ENCODE results near the gene GPBP1.
A peak's percentile ranks its signal among the peaks of the same experiment; 100 is the strongest.
"Not testable (repeated sequence)": the region's sequence is repeated elsewhere in the genome, so short reads cannot be mapped to it uniquely, and the experiment has no call there.

GPBP1 gene

DNA sequence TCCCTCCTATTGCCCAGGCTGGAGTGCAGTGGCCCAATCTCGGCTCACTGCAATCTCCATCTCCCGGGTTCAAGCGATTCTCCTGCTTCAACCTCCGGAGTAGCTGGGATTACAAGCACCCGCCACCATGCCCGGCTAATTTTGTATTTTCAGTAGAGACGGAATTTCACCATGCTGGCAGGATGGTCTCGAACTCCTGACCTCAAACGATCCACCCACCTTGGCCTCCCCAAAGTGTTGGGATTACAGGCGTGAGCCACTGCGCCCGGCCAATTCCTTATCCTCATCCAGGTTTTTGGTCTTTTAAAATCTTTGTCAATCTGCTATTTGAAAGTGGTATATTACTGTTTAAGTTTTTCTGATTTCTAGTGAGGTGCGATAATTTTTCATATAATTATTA, 3.7 kb upstream of the GPBP1 start:
- H3K9me3 ChIP-seq (ENCODE audit: low read length); H3K4me1 ChIP-seq (ENCODE audit: insufficient read depth, low read length); H3K36me3 ChIP-seq (ENCODE audit: insufficient read depth, low read length); H3K4me3 ChIP-seq (ENCODE audit: low read length); H2AFZ ChIP-seq (ENCODE audit: low read depth, low read length); H3K27me3 ChIP-seq (ENCODE audit: insufficient read depth, low read length): not testable (repeated sequence)

DNA sequence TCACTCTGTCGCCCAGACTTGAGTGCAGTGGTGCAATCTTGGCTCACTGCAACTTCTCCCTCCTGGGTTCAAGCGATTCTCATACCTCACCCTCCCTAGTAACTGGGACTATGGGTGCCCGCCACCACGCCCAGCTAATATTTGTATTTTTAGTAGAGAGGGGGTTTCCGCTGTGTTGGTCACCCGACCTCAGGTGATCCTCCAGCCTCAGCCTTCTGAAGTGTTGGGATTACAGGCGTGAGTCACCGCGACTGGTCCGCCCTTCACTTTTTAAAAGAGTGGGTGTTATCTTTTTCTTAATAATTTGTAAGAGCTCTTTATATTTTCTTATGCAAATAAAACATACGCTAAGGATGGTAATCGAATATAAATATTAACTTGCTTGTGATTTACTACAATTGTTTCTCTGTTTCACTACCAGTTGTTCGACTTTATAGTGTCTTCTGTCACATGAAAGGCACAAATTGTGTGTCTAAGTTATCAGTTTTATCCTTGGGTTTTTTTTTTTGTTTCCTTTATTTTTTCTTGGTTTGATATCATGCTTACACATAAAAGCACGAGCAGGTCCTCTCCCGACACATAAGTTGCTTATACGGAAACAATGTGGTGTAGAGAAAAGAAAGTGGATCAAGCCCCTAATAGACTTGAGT, 1.9 kb upstream of the GPBP1 start:
- Histone ChIP-seq H3K4me3 (ENCODE audit: low read length) (peak overlapping the region; percentile 62), H3K36me3 (ENCODE audit: insufficient read depth, low read length) (peaks cover under 1% of the 10 kb centered on the region), H3K27me3 (ENCODE audit: insufficient read depth, low read length) (no peaks in the 10 kb centered on the region), H3K4me1 (ENCODE audit: insufficient read depth, low read length) (peaks cover 6% of the 10 kb centered on the region), H2AFZ (ENCODE audit: low read depth, low read length) (peak overlapping the region; percentile 74), H3K9me3 (ENCODE audit: low read length) (no peaks in the 10 kb centered on the region)

- peaks cover 8% of the 10 kb centered on the region for H3K4me1 ChIP-seq (ENCODE audit: insufficient read depth, low read length)
- H3K36me3 ChIP-seq (ENCODE audit: insufficient read depth, low read length) = peaks cover 4% of the 10 kb centered on the region
- peak overlapping the region; percentile 74 for H2AFZ ChIP-seq (ENCODE audit: low read depth, low read length)
- peak overlapping the region; percentile 62 for H3K4me3 ChIP-seq (ENCODE audit: low read length)
- H3K27me3 ChIP-seq (ENCODE audit: insufficient read depth, low read length) = no peaks in the 10 kb centered on the region
- no peaks in the 10 kb centered on the region for H3K9me3 ChIP-seq (ENCODE audit: low read length)
These were observed 1.2 kb upstream of the GPBP1 start for GRCh38 chr5:57172466-57173318.

DNA sequence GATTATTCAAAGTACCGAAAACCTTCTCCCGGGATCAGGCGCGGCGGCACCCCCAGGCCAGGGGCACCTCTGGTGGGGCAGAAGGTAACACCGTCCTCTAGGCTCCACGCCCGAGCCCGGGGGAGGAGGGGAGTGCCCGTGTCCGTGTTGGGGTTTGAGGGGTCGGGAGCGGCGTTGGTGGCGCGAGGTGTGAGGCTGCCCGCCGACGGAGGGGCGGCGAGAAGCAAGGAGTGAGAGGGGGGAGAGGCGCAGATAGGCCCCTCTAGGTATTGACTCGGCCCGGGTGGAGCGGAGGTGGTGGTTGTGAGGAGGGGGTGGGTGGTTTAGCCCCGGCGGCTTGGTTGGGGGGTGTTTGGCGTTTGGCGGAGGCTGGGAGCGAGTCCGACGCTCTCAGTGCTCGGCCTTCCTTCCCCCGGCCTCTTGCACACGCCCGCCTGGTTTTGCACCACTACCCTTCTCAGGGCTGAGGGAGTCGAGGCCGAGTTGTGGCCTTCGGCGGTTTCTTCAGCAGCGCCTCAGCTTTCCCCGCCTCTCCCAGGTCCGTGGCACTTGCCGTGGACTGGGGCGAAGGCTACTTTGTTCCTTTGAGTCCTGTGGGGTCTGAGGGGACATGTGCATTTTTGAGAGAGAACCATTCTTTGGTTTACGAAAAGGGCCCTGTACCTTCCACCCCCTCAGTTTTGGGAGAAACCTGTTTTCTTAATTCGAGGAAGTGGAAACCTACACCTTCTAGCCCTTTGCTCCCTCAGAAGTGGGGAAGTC, 450 bp downstream of the GPBP1 start:
- Histone ChIP-seq H3K4me3 (ENCODE audit: low read length) (peak overlapping the region; percentile 65), H2AFZ (ENCODE audit: low read depth, low read length) (peak overlapping the region; percentile 33), H3K36me3 (ENCODE audit: insufficient read depth, low read length) (peaks cover 19% of the 10 kb centered on the region), H3K4me1 (ENCODE audit: insufficient read depth, low read length) (peaks cover 24% of the 10 kb centered on the region), H3K27me3 (ENCODE audit: insufficient read depth, low read length) (no peaks in the 10 kb centered on the region), H3K9me3 (ENCODE audit: low read length) (no peaks in the 10 kb centered on the region)

DNA sequence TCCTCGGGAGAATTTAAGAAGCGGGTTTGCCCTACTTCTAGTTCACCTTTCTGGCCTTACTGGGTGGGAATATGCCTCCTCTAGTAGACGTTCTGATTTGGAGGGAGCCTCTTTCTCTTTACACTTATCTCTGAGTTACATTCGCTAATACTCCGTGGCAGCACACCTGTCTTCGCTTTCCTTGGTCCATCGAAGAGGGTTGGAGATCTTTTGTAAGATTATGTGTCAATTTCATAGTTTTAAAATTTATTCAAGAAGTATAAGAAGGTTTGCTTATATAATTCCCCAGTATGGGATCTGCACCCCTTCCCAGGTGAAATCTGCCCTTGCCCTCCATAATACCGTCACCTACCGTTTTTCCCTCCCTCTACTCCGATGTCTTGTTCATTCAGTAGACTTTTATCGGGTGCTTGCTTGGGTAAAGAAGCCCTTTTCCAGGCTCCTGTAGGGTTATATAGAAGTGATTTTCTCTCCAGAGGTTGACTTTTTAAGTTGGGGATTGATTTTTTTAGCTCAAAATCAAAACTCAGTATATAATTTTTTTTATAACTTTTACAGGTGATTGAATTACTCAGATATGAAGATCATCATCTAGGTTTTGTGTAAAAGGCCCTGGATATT, 1.1 kb downstream of the GPBP1 start:
- Histone ChIP-seq H3K36me3 (ENCODE audit: insufficient read depth, low read length) (peaks cover 20% of the 10 kb centered on the region), H3K9me3 (ENCODE audit: low read length) (no peaks in the 10 kb centered on the region), H3K4me3 (ENCODE audit: low read length) (peak overlapping the region; percentile 65), H3K27me3 (ENCODE audit: insufficient read depth, low read length) (no peaks in the 10 kb centered on the region), H3K4me1 (ENCODE audit: insufficient read depth, low read length) (peaks cover 25% of the 10 kb centered on the region), H2AFZ (ENCODE audit: low read depth, low read length) (no peak overlapping the region)

GRCh38 chr5:57175551-57176309, 1.9 kb downstream of the GPBP1 start:
- H3K4me3 ChIP-seq (ENCODE audit: low read length) = peak overlapping the region; percentile 65
- peaks cover 26% of the 10 kb centered on the region for H3K36me3 ChIP-seq (ENCODE audit: insufficient read depth, low read length)
- H3K27me3 ChIP-seq (ENCODE audit: insufficient read depth, low read length) = no peaks in the 10 kb centered on the region
- H2AFZ ChIP-seq (ENCODE audit: low read depth, low read length) = no peak overlapping the region
- H3K9me3 ChIP-seq (ENCODE audit: low read length) = no peaks in the 10 kb centered on the region
- peaks cover 25% of the 10 kb centered on the region for H3K4me1 ChIP-seq (ENCODE audit: insufficient read depth, low read length)

- Histone ChIP-seq H2AFZ (ENCODE audit: low read depth, low read length) (no peak overlapping the region), H3K4me1 (ENCODE audit: insufficient read depth, low read length) (peaks cover 25% of the 10 kb centered on the region), H3K4me3 (ENCODE audit: low read length) (peak overlapping the region; percentile 65), H3K36me3 (ENCODE audit: insufficient read depth, low read length) (peaks cover 26% of the 10 kb centered on the region), H3K27me3 (ENCODE audit: insufficient read depth, low read length) (no peaks in the 10 kb centered on the region), H3K9me3 (ENCODE audit: low read length) (no peaks in the 10 kb centered on the region)
These were observed 2.5 kb downstream of the GPBP1 start for GRCh38 chr5:57176350-57176857.

DNA sequence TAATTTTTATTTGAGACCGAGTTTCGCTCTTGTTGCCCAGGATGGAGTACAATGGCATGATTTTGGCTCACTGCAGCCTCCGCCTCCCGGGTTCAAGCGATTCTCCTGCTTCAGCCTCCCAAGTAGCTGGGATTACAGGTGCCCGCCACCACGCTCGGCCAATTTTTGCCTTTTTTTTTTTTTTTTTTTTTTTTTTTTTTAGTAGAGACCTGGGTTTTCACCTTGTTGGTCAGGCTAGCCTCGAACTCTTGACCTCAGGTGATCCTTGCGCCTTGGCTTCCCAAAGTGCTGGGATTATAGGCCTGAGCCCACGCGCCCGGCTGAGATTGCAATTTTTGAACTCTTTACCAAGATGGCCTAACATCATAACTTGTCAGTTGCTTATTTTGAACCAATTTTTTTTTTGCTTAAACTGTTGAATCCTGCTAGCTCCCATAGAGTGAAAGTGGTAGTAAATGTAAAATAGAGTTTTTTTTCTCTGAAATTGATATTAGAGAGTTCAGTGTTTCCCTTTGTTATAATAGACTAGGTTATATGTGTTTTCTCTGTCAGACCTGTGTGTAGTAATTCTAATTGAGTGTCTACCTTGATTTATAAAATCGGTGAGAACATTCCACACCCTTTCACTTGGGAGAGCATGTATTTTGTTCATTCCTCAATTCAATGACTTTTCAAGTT, 3.8 kb downstream of the GPBP1 start:
- Histone ChIP-seq H3K4me3 (ENCODE audit: low read length) (peak overlapping the region; percentile 65), H3K4me1 (ENCODE audit: insufficient read depth, low read length) (peaks cover 19% of the 10 kb centered on the region), H3K27me3 (ENCODE audit: insufficient read depth, low read length) (no peaks in the 10 kb centered on the region), H2AFZ (ENCODE audit: low read depth, low read length) (no peak overlapping the region), H3K9me3 (ENCODE audit: low read length) (no peaks in the 10 kb centered on the region), H3K36me3 (ENCODE audit: insufficient read depth, low read length) (peaks cover 26% of the 10 kb centered on the region)

DNA sequence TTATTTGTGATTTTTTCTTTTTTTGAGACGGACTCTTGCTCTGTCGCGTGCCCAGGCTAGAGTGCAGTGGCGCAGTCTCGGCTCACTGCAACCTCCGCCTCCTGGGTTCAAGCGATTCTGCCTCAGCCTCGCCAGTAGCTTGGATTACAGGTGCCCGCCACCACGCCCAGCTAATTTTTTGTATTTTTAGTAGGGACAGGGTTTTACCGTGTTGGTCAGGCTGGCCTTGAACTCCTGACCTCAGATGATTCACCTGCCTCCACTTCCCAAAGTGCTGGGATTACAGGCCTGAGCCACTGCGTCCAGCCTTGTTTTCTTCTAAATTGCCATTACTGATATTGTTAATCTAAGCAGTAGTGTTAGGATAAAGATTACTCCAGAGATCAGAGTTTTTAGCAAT, 4.4 kb downstream of the GPBP1 start:
- peaks cover 19% of the 10 kb centered on the region for H3K4me1 ChIP-seq (ENCODE audit: insufficient read depth, low read length)
- H3K36me3 ChIP-seq (ENCODE audit: insufficient read depth, low read length) = peaks cover 26% of the 10 kb centered on the region
- not testable (repeated sequence) for H2AFZ ChIP-seq (ENCODE audit: low read depth, low read length); H3K27me3 ChIP-seq (ENCODE audit: insufficient read depth, low read length); H3K9me3 ChIP-seq (ENCODE audit: low read length)
- H3K4me3 ChIP-seq (ENCODE audit: low read length) = peak overlapping the region; percentile 65

GRCh38 chr5:57179262-57180200, 5.7 kb downstream of the GPBP1 start:
- H3K36me3 ChIP-seq (ENCODE audit: insufficient read depth, low read length) = peaks cover 38% of the 10 kb centered on the region
- H3K9me3 ChIP-seq (ENCODE audit: low read length) = peaks cover 9% of the 10 kb centered on the region
- peaks cover 19% of the 10 kb centered on the region for H3K4me1 ChIP-seq (ENCODE audit: insufficient read depth, low read length)
- H2AFZ ChIP-seq (ENCODE audit: low read depth, low read length) = no peak overlapping the region
- H3K27me3 ChIP-seq (ENCODE audit: insufficient read depth, low read length) = no peaks in the 10 kb centered on the region
- H3K4me3 ChIP-seq (ENCODE audit: low read length) = peak overlapping the region; percentile 65

DNA sequence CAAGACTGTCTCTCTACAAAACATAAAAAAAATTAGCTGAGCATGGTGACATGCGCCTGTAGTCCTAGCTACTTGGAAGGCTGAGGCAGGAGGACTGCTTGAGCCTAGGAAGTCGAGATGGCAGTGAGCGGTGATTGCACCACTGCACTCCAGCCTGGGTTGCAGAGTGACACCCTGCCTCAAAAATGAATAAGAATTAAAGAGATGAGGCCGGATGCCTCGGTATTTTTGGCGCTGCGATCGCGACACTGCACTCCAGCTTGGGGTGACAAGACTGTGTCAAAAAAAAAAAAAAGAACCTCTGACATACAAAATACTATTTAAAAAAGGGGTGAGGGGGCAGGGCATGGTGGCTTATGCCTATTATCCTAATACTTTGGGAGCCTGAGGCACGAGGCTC, 7.3 kb downstream of the GPBP1 start:
- Histone ChIP-seq H3K36me3 (ENCODE audit: insufficient read depth, low read length) (peaks cover 39% of the 10 kb centered on the region), H3K27me3 (ENCODE audit: insufficient read depth, low read length) (no peaks in the 10 kb centered on the region), H3K4me3 (ENCODE audit: low read length) (no peak overlapping the region), H2AFZ (ENCODE audit: low read depth, low read length) (no peak overlapping the region), H3K9me3 (ENCODE audit: low read length) (peaks cover 10% of the 10 kb centered on the region), H3K4me1 (ENCODE audit: insufficient read depth, low read length) (peaks cover 19% of the 10 kb centered on the region)

Data from neuron (in vitro differentiated cells).